Rectal smooth muscle tissue (tissue), 1 donor: ENCODE results near the gene CACFD1.

ENCODE experiments used
- H3K27ac ChIP-seq: one replicate; pipeline ENCODE4 v1.7.0; 2013; ENCODE audit warnings: low read depth, low read length, inconsistent platforms
- H3K27me3 ChIP-seq: one replicate; pipeline ENCODE4 v1.7.0; 2013; ENCODE audit warnings: low read length; ENCODE audit not compliant: control insufficient read depth, insufficient read depth
- H3K36me3 ChIP-seq: one replicate; pipeline ENCODE4 v1.7.0; 2013; ENCODE audit warnings: low read length; ENCODE audit not compliant: control insufficient read depth, insufficient read depth
- H3K4me1 ChIP-seq: one replicate; pipeline ENCODE4 v1.7.0; 2013; ENCODE audit warnings: low read length; ENCODE audit not compliant: control insufficient read depth, insufficient read depth
- H3K4me3 ChIP-seq: one replicate; pipeline ENCODE4 v1.7.0; 2013; ENCODE audit warnings: low read length
- H3K9ac ChIP-seq: one replicate; pipeline ENCODE4 v1.7.0; 2013; ENCODE audit warnings: low read length

CACFD1 gene

DNA sequence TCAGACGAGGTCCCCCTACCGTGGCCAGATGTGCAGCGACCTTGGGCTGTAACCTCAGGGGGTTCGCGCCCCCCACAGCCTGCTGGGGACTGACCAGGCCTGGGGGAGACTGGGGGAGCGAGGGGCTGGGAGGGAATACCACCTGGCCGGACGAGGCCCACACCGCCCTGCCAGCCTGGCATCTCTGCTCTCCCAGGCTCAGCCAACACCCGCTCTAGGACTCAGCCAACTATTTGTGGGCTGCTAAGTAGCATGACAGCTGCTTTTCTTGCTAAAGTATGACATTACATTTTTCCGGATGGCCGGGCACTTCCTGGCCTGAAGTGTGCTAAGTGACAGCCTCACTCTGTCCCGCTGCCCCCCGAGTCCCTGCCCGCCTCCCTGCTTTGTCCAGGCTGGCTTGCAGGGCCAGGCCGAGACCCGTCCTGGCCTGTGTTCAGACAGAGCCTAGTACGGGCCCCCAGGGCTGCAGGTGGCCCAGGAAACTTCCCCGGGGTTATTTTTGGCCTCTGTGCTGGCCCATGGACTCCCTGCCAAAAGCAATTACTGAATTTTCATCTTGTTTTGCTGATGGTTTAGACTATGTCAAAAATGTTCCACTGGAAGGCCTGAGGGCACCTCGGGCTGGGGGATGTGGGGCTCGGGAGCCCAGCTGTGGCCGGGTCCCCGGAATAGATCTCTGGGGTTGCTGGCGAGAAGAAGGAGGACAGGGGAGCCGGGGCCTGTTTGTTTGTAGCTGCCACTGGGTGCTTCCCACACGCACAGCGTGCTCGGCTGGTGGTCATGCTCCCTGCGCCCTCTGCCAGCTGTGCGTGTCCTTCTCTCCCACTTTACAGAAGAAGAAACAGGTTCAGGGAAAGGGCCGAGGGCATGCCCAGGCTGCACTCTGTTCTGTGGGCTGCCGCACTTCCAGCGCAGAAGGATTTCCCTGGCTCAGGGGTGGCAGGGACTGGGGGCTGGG lies 32.6 kb downstream of the CACFD1 start:
- no peaks in the 10 kb centered on the region for H3K4me1 ChIP-seq
- H3K27me3 ChIP-seq = peaks cover 6% of the 10 kb centered on the region
- no peak overlapping the region for H3K27ac ChIP-seq
- no peak overlapping the region for H3K4me3 ChIP-seq
- H3K36me3 ChIP-seq = no peaks in the 10 kb centered on the region
- no peak overlapping the region for H3K9ac ChIP-seq

DNA sequence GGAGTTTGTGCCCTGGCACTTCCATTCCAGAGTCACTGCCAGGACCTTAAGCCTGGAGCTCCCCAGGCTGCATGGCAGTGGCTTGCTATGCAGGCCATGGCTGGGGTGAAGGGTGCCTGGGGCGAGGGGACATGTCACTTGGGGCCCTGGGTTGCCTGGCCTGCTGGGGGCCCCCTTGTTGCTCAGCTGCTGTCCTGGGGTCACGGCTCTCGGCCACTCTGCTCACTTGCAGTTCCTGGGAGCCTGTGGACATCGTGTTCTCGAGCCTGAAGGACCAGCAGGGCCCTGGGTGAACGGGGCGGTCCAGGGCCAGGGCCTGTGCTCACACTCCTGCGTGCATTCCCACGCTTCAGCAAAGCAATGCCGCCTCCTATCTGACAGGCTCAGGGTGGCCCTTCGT lies 33.6 kb downstream of the CACFD1 start:
- Histone ChIP-seq H3K27ac (no peak overlapping the region), H3K4me1 (no peaks in the 10 kb centered on the region), H3K36me3 (no peaks in the 10 kb centered on the region), H3K4me3 (no peak overlapping the region), H3K9ac (no peak overlapping the region), H3K27me3 (peaks cover 6% of the 10 kb centered on the region)

- Histone ChIP-seq H3K4me3 (no peak overlapping the region), H3K36me3 (no peaks in the 10 kb centered on the region), H3K27ac (no peak overlapping the region), H3K4me1 (no peaks in the 10 kb centered on the region), H3K27me3 (peaks cover 6% of the 10 kb centered on the region), H3K9ac (no peak overlapping the region)
These were observed 34.2 kb downstream of the CACFD1 start for GRCh38 chr9:133493845-133494540.

- H3K27me3 ChIP-seq = peaks cover 6% of the 10 kb centered on the region
- H3K36me3 ChIP-seq = no peaks in the 10 kb centered on the region
- no peak overlapping the region for H3K9ac ChIP-seq
- H3K4me1 ChIP-seq = no peaks in the 10 kb centered on the region
- no peak overlapping the region for H3K27ac ChIP-seq
- H3K4me3 ChIP-seq = no peak overlapping the region
These were observed 35.0 kb downstream of the CACFD1 start for GRCh38 chr9:133494636-133495326.

- Histone ChIP-seq H3K27me3 (peaks cover 6% of the 10 kb centered on the region), H3K4me1 (no peaks in the 10 kb centered on the region), H3K4me3 (no peak overlapping the region), H3K9ac (no peak overlapping the region), H3K36me3 (no peaks in the 10 kb centered on the region), H3K27ac (no peak overlapping the region)
These were observed 35.8 kb downstream of the CACFD1 start for GRCh38 chr9:133495327-133496293.

DNA sequence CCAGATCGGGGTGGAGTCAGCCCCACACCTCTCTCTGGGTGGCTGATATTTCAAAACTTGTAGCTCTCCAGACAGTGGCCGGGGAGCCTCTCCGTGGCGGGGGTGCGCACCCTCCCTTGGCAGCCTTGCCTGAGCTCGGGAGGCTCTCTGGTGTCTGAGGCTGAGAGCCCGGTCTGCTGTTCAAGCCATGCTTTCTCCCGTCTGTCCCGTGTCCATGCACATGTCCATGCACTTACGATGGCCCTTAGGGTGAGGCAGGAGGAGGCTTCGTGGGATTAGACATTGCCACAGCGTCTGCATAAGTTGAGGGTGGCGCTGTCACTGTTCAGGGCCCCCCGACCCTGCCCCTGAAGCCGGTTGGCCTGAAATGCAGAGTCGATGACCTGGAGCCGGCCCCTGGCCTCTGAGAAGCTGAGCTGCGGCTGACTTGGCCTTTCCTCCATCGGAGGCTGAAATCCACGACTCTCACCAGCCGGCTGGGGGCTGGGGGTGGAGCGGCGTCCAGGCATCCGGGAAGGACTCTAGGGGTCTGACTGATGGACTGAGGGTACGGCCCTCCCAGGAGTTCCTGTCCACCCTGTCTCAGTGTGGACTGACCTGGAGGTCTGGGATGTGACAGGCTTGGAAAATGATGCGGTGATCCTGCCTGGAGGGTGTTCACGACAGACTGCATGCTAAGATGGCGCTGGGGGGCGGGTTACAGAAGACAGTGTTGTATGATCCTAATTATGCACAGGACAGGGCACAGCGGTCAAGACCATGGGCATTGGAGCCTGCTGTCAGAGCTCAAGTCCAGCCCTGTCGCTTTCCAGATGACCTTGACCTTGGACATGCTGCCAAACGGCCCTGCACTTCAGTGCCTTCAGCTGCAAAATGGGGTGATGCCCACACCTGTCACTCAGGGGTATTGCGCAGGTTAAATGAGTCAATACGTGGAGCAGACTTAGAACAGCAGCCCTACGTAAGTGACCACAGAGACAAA lies 37.4 kb downstream of the CACFD1 start:
- Histone ChIP-seq H3K36me3 (no peaks in the 10 kb centered on the region), H3K27ac (no peak overlapping the region), H3K27me3 (peaks cover 3% of the 10 kb centered on the region), H3K4me3 (no peak overlapping the region), H3K9ac (no peak overlapping the region), H3K4me1 (no peaks in the 10 kb centered on the region)

DNA sequence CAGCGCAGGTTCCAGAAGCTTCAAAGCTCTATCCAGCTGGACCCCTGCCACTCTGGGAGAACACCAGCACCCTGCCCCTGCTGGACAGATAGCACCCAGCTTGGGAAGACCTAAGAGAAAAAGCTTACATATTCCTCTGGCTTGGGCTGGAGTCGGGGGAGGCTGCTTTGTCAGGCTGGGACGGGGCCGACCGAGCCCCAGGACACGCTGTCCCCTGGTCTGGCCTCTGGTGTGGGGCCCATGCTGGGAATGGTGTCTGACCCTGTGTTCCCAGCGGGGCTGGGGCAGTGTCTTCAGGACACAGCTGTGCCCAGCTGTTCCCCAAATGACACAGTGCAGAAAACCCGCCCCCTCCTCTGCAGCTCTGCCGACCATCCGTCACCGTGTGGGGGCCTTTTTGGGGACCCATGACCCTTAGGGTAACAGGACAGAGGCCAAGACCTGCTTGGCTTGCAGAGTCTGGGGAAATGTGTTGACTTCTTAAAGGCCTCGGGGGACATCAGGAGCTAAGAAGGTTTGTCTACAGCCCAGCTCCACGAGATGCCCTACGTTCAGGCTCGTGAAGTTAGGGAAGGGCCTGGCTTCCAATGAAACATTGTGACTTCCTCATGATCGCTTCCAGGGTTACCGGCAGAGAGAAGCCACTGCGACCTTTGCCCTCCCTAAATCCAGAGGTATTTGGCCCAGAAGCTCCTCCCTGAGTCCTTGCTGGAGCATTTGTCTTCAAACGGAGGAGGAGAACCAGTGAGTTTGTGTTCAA lies 39.5 kb downstream of the CACFD1 start:
- H3K27me3 ChIP-seq = peaks cover 3% of the 10 kb centered on the region
- H3K9ac ChIP-seq = no peak overlapping the region
- H3K27ac ChIP-seq = no peak overlapping the region

DNA sequence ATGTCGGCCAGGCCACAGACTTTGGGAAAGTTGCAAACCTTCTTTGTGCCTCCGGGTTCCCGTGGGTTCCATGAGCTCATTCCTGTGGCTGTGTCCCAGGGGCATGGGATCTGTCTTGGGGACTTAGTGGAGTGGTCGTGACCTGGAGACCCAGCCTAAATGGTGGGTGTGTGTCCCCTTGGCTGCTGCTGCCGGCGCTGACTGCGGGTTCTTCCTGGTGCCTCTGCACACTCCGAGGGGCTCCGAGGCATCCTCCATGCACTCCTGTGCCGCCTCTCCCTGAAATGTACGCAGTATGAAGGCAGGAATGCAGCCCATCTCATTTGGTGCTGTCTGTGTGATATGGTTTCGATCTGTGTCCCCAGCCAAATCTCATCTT lies 40.1 kb downstream of the CACFD1 start:
- peaks cover 3% of the 10 kb centered on the region for H3K27me3 ChIP-seq

More for the DNA sequence above, 39.5 kb downstream of the CACFD1 start:
- Histone ChIP-seq H3K36me3 (no peaks in the 10 kb centered on the region), H3K4me3 (no peak overlapping the region), H3K4me1 (no peaks in the 10 kb centered on the region)

GRCh38 chr9:133502112-133502511 lies 42.3 kb downstream of the CACFD1 start:
- Histone ChIP-seq H3K36me3 (no peaks in the 10 kb centered on the region), H3K4me3 (no peak overlapping the region), H3K9ac (no peak overlapping the region), H3K27ac (no peak overlapping the region), H3K27me3 (no peaks in the 10 kb centered on the region), H3K4me1 (no peaks in the 10 kb centered on the region)

More for the DNA sequence above, 40.1 kb downstream of the CACFD1 start:
- Histone ChIP-seq H3K9ac (no peak overlapping the region), H3K4me3 (no peak overlapping the region), H3K36me3 (no peaks in the 10 kb centered on the region), H3K27ac (no peak overlapping the region), H3K4me1 (no peaks in the 10 kb centered on the region)

DNA sequence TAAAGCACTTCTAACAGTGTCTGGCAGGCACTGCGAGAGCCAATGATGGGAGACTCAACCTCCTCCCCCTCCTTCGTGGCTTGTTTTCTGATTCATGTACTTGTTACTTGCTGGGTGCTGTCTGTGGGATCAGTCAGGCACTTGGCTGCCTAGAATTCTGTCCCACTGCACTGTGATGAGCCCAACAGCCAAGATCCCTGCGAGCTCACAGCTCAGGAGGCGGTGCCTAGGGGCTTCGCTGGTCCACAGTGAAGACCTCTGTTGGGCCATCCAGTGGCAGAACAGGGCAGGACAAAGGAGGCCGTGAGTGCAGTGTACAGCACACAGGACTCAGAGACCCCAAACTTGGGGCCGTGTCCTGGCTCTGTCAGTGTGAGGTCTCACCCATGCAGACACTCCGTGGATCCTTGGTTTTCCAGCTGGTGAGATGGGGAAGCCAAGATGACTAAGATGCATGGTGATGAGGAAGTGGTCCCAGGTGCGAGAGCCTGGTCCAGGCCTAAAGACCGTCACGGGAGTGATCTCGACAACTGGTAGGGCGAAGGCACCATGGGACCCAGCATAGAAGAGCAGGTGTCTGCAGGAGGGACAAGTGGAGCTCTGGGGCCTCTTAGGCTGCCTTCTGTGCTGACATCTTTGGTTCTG lies 45.5 kb downstream of the CACFD1 start:
- no peak overlapping the region for H3K4me3 ChIP-seq
- no peaks in the 10 kb centered on the region for H3K36me3 ChIP-seq
- no peak overlapping the region for H3K27ac ChIP-seq
- no peak overlapping the region for H3K9ac ChIP-seq
- H3K4me1 ChIP-seq = no peaks in the 10 kb centered on the region
- peaks cover 4% of the 10 kb centered on the region for H3K27me3 ChIP-seq
